HepG2 (cell line): ENCODE measurements around the gene LARP1. TPM values are rescaled to one million over a fixed set of nuclear protein-coding genes. Genes with fewer than 3 reads are reported as not detected.

Source experiments
- ADNP ChIP-seq: sonication (generic); formaldehyde crosslinking; IDR thresholded peaks from 2 replicates; pipeline ENCODE4 v1.4.0; 2020; ENCODE audit warnings: missing genetic modification reagents
- EEA1 ChIP-seq: sonication (generic); formaldehyde crosslinking; IDR thresholded peaks from 2 replicates; pipeline ENCODE4 v1.5.1; 2020; ENCODE audit warnings: mild to moderate bottlenecking, missing genetic modification reagents, borderline replicate concordance
- FOXO4 ChIP-seq: sonication (generic); formaldehyde crosslinking; conservative IDR thresholded peaks from 2 replicates; pipeline ENCODE4 v1.8.1; 2023; ENCODE audit warnings: missing genetic modification reagents
- HIVEP1 ChIP-seq: sonication (generic); formaldehyde crosslinking; IDR thresholded peaks from 2 replicates; pipeline ENCODE4 v1.4.0; 2020; ENCODE audit warnings: mild to moderate bottlenecking, missing genetic modification reagents
- IKZF5 ChIP-seq: IDR thresholded peaks from 2 replicates; pipeline ENCODE4 v1.6.1; 2018; ENCODE audit warnings: missing genetic modification reagents, mild to moderate bottlenecking, missing compliant biosample characterization
- KLF6 ChIP-seq: IDR thresholded peaks from 2 replicates; pipeline ENCODE4 v1.8.0; 2016; ENCODE audit warnings: missing biosample characterization, missing genetic modification reagents
- MLXIP ChIP-seq: sonication (generic); formaldehyde crosslinking; IDR thresholded peaks from 2 replicates; pipeline ENCODE4 v1.9.0; 2021; ENCODE audit warnings: missing genetic modification reagents, borderline replicate concordance
- PHF8 ChIP-seq: sonication (generic); formaldehyde crosslinking; IDR thresholded peaks from 2 replicates; pipeline ENCODE4 v1.5.0; 2020; ENCODE audit warnings: missing genetic modification reagents
- PRDM10 ChIP-seq: sonication (generic); formaldehyde crosslinking; IDR thresholded peaks from 2 replicates; pipeline ENCODE4 v1.4.0; 2020; ENCODE audit warnings: low read depth, missing genetic modification reagents
- SATB2 ChIP-seq: sonication (generic); formaldehyde crosslinking; IDR thresholded peaks from 2 replicates; pipeline ENCODE4 v1.5.0; 2020; ENCODE audit warnings: missing genetic modification reagents
- ZMAT3 ChIP-seq: sonication (generic); formaldehyde crosslinking; conservative IDR thresholded peaks from 2 replicates; pipeline ENCODE4 v1.7.0; 2021; ENCODE audit warnings: missing genetic modification reagents
- ZNF605 ChIP-seq: sonication (generic); formaldehyde crosslinking; IDR thresholded peaks from 2 replicates; pipeline ENCODE4 v1.8.0; 2022; ENCODE audit warnings: mild to moderate bottlenecking, missing genetic modification reagents
- ZNF83 ChIP-seq: sonication (generic); formaldehyde crosslinking; IDR thresholded peaks from 2 replicates; pipeline ENCODE4 v1.4.0; 2020; ENCODE audit warnings: missing genetic modification reagents, mild to moderate bottlenecking, borderline replicate concordance
- ZNF841 ChIP-seq: sonication (generic); formaldehyde crosslinking; IDR thresholded peaks from 2 replicates; pipeline ENCODE4 v1.8.1; 2023; ENCODE audit warnings: missing genetic modification reagents, borderline replicate concordance
- ZXDC ChIP-seq: sonication (generic); formaldehyde crosslinking; IDR thresholded peaks from 2 replicates; pipeline ENCODE4 v1.5.0; 2020; ENCODE audit warnings: mild to moderate bottlenecking, missing genetic modification reagents
- polyA plus RNA-seq, 8 experiments: library from polyadenylated mRNA; depleted of rRNA in 3 of 8; stranded (reverse) in 7 of 8; unstranded in 1 of 8; fragments of >200 nt; fragmentation: Illumina TruSeq in 4 of 8; extraction: Trizol in 4 of 8; gene quantifications; 2 replicates each; pipeline versions ENCODE4 v1.2.1 to v1.2.3, GENCODE V29; 2011 to 2016; ENCODE audit warnings: low read depth in 4 of 8, missing spikeins in 1 of 8, mixed read lengths in 1 of 8; ENCODE audit not compliant: insufficient read depth in 1 of 8
- total RNA-seq, 5 experiments: library from RNA; depleted of rRNA; stranded (reverse); fragments of >200 nt; fragmentation: Illumina TruSeq; extraction: Trizol; gene quantifications; 2 replicates each; pipeline ENCODE4 v1.2.3, GENCODE V29; 2016; ENCODE audit warnings: low read depth in 1 of 5

LARP1 gene
- total and polyA plus RNA-seq, 2 of the 13 experiments (the other 11 are each of a cell fraction or from before 2014, with no cell fraction given) = 45.2 to 61.4 TPM

GRCh38 chr5:154857530-154858296 lies 102.5 kb downstream of the LARP1 start (continued):
- 0 out of 2 replicates have a peak, but pooled peaks have one; percentile 49 for TF ChIP-seq ZXDC (CRISPR knock-in tag)
- peak; percentile 85 for TF ChIP-seq HIVEP1
- 0 out of 2 replicates have a peak, but pooled peaks have one; percentile 25 for TF ChIP-seq ZNF605 (CRISPR knock-in tag)
- TF ChIP-seq ZNF841 (CRISPR knock-in tag) = no peak
- peak; percentile 66; the same call in 1 of the 2 replicates for TF ChIP-seq SATB2 (CRISPR knock-in tag)
- TF ChIP-seq MLXIP (CRISPR knock-in tag) = 0 out of 2 replicates have a peak, but pooled peaks have one; percentile 9
- no peak for TF ChIP-seq ZNF83 (CRISPR knock-in tag)
- no peak for TF ChIP-seq FOXO4
- peak; percentile 17; the same call in 1 of the 2 replicates for TF ChIP-seq ZMAT3 (CRISPR knock-in tag)
- no peak for TF ChIP-seq EEA1
- TF ChIP-seq KLF6 (CRISPR knock-in tag) = 0 out of 2 replicates have a peak, but pooled peaks have one; percentile 27
- peak; percentile 40; the same call in 1 of the 2 replicates for TF ChIP-seq IKZF5 (CRISPR knock-in tag)
- 0 out of 2 replicates have a peak, but pooled peaks have one; percentile 11 for TF ChIP-seq PRDM10
- TF ChIP-seq PHF8 (CRISPR knock-in tag) = peak; percentile 39
- no peak for TF ChIP-seq ADNP
